Measurements from ENCODE around the gene SRD5A1.

SRD5A1 gene

GRCh38 chr5:6674421-6674820, 41.2 kb downstream of the SRD5A1 start:
- no peak for TF ChIP-seq CTCF (IDR thresholded peaks at IDR 0.05; ENCODE audit: low read depth, low read length)
- in situ Hi-C loops (cut with HindIII; ENCODE audit: low sequenced_read_pairs) = no loop called here
- no peak for DNase-seq (ENCODE audit: low read depth, low spot score)

GRCh38 chr5:6674886-6675285, 41.6 kb downstream of the SRD5A1 start:
- no peak for TF ChIP-seq CTCF (IDR thresholded peaks at IDR 0.05; ENCODE audit: low read depth, low read length)
- in situ Hi-C loops (cut with HindIII; ENCODE audit: low sequenced_read_pairs) = no loop called here
- no peak overlapping the region for H3K4me3 ChIP-seq (ENCODE audit: low read depth, low read length)
- no peak for DNase-seq (ENCODE audit: low read depth, low spot score)

More at GRCh38 chr5:6674421-6674820, 41.2 kb downstream of the SRD5A1 start:
- H3K4me3 ChIP-seq (ENCODE audit: low read depth, low read length) = no peak overlapping the region

- in situ Hi-C loops (cut with HindIII; ENCODE audit: low sequenced_read_pairs) = no loop called here
- TF ChIP-seq CTCF (IDR thresholded peaks at IDR 0.05; ENCODE audit: low read depth, low read length) = no peak
- no peak overlapping the region for H3K4me3 ChIP-seq (ENCODE audit: low read depth, low read length)
- DNase-seq (ENCODE audit: low read depth, low spot score) = no peak
These were observed 42.7 kb downstream of the SRD5A1 start for GRCh38 chr5:6675784-6676491.

- DNase-seq (ENCODE audit: low read depth, low spot score) = no peak
- in situ Hi-C loops (cut with HindIII; ENCODE audit: low sequenced_read_pairs) = no loop called here
These were observed 43.5 kb downstream of the SRD5A1 start for GRCh38 chr5:6676702-6677101.

GRCh38 chr5:6678385-6678784, 45.1 kb downstream of the SRD5A1 start:
- TF ChIP-seq CTCF (IDR thresholded peaks at IDR 0.05; ENCODE audit: low read depth, low read length) = no peak
- no peak overlapping the region for H3K4me3 ChIP-seq (ENCODE audit: low read depth, low read length)
- no peak for DNase-seq (ENCODE audit: low read depth, low spot score)
- in situ Hi-C loops (cut with HindIII; ENCODE audit: low sequenced_read_pairs) = no loop called here

More at GRCh38 chr5:6676702-6677101, 43.5 kb downstream of the SRD5A1 start:
- TF ChIP-seq CTCF (IDR thresholded peaks at IDR 0.05; ENCODE audit: low read depth, low read length) = no peak
- H3K4me3 ChIP-seq (ENCODE audit: low read depth, low read length) = no peak overlapping the region

GRCh38 chr5:6680922-6681321, 47.7 kb downstream of the SRD5A1 start:
- no peak overlapping the region for H3K4me3 ChIP-seq (ENCODE audit: low read depth, low read length)
- in situ Hi-C loops (cut with HindIII; ENCODE audit: low sequenced_read_pairs) = no loop called here
- TF ChIP-seq CTCF (IDR thresholded peaks at IDR 0.05; ENCODE audit: low read depth, low read length) = no peak
- no peak for DNase-seq (ENCODE audit: low read depth, low spot score)

All from astrocyte of the spinal cord (primary cell).